ENCODE measurements around the gene CACHD1.

CACHD1 gene

GRCh38 chr1:64498325-64498724, 28.4 kb downstream of the CACHD1 start:
- DNase-seq = no peak

- DNase-seq = no peak
Observed at GRCh38 chr1:64499011-64499410, 29.1 kb downstream of the CACHD1 start.

- DNase-seq = no peak
Observed at GRCh38 chr1:64499966-64500365, 30.0 kb downstream of the CACHD1 start.

- no peak for DNase-seq
Observed at GRCh38 chr1:64502083-64502482, 32.2 kb downstream of the CACHD1 start.

- no peak for DNase-seq
Observed at GRCh38 chr1:64502931-64503330, 33.0 kb downstream of the CACHD1 start.

- peak; percentile 60 for DNase-seq
Observed at GRCh38 chr1:64505232-64505943, 35.5 kb downstream of the CACHD1 start.

- peak; percentile 36 for DNase-seq
Observed at GRCh38 chr1:64505944-64506655, 36.2 kb downstream of the CACHD1 start.

GRCh38 chr1:64508629-64509028, 38.7 kb downstream of the CACHD1 start:
- DNase-seq = no peak

- DNase-seq = no peak
Observed at GRCh38 chr1:64511044-64511443, 41.1 kb downstream of the CACHD1 start.

GRCh38 chr1:64512206-64512605, 42.3 kb downstream of the CACHD1 start:
- peak; percentile 43 for DNase-seq

GRCh38 chr1:64513545-64513944, 43.6 kb downstream of the CACHD1 start:
- no peak for DNase-seq

GRCh38 chr1:64514197-64514765, 44.4 kb downstream of the CACHD1 start:
- DNase-seq = no peak

GRCh38 chr1:64515427-64515826, 45.5 kb downstream of the CACHD1 start:
- DNase-seq = peak; percentile 17

GRCh38 chr1:64516301-64516700, 46.4 kb downstream of the CACHD1 start:
- DNase-seq = no peak

- no peak for DNase-seq
Observed at GRCh38 chr1:64516803-64517568, 47.1 kb downstream of the CACHD1 start.

- DNase-seq = no peak
Observed at GRCh38 chr1:64517640-64518039, 47.7 kb downstream of the CACHD1 start.

- DNase-seq = no peak
Observed at GRCh38 chr1:64518692-64519481, 49.0 kb downstream of the CACHD1 start.

- no peak for DNase-seq
Observed at GRCh38 chr1:64519901-64520300, 50.0 kb downstream of the CACHD1 start.

- no peak for DNase-seq
Observed at GRCh38 chr1:64522740-64523139, 52.8 kb downstream of the CACHD1 start.

GRCh38 chr1:64523413-64524337, 53.7 kb downstream of the CACHD1 start:
- DNase-seq = no peak

GRCh38 chr1:64524614-64525013, 54.7 kb downstream of the CACHD1 start:
- DNase-seq = no peak

Measured in hematopoietic multipotent progenitor cell treated with erythropoietin and hydrocortisone succinate and interleukin-3 and kit ligand, for 6 days (in vitro differentiated cells).